ENCODE data around the gene ORAI3. TPM values are rescaled to one million over a fixed set of nuclear protein-coding genes. Genes with fewer than 3 reads are reported as not detected.
A peak's percentile ranks its signal among the peaks of the same experiment; 100 is the strongest.

Gene ORAI3
- total RNA-seq, 1 experiment from 2014 or later = 9.0 TPM

DNA sequence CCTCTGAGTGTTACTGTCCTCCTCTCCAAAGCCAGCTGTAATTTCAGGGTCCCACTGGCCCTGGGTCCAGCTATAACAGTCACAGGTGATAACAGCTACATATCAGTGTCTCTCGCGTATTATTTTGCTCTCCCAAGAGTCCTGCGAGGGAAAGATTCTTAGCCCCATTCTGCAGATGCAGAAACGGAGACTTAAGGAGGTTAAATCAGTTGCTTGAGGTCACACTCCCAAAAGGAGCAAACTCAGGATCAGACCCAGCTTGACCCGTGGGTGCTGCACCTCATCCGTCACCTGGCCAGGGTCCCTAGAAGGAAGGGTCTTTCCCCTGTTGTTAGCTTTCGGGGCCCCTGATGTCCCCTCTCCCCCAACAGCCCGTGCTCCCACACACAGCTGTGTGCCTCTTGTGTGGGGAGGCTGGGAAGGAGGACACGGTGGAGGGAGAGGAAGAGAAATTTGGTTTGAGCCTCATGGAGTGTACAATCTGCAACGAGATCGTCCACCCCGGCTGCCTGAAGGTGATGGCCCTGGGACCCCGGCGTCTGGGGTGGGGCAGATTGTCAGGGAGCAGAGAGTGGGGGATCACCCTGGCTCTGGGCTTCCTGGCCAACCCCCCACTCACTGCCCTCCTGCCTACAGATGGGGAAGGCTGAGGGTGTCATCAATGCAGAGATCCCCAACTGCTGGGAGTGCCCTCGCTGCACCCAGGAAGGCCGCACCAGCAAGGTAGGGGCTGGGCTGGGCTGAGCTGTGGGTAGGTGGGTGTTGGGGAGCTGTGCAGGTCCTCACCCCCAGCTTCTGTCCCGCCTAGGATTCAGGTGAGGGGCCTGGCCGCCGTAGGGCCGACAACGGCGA, 21.7 kb upstream of the ORAI3 start:
- Histone ChIP-seq H3K79me2 (ENCODE audit: insufficient read depth, low read length) (peaks cover 10% of the 10 kb centered on the region; the same call in 1 of the 2 replicates), H3K27me3 (ENCODE audit: insufficient read depth, low read length) (no peaks in the 10 kb centered on the region), H3K9me2 (ENCODE audit: insufficient read depth) (no peaks in the 10 kb centered on the region), H3K4me1 (ENCODE audit: control insufficient read depth in 1 of 2, insufficient read depth in 2 of 2, low read length in 2 of 2) (peaks cover 7 to 17% of the 10 kb centered on the region in 2 experiments; a peak in 3 of 4 replicates), H3K9ac (ENCODE audit: low read length) (no peak overlapping the region), H3K9me3 (ENCODE audit: control insufficient read depth in 1 of 2, insufficient read depth in 1 of 2, low read depth in 1 of 2, low read length in 2 of 2) (no peaks in the 10 kb centered on the region), H2AFZ (ENCODE audit: low read depth, low read length, poor library complexity, severe bottlenecking) (no peak overlapping the region), H3K4me3 (replicated peaks in 1 of 2; ENCODE audit: low read depth in 1 of 2, low read length in 2 of 2) (no peak overlapping the region), H3K27ac (ENCODE audit: low read depth, low read length) (peak overlapping the region; percentile 31; the same call in 1 of the 2 replicates), H3K36me3 (ENCODE audit: control insufficient read depth in 1 of 2, insufficient read depth in 2 of 2, low read length in 2 of 2) (peaks cover 6 to 20% of the 10 kb centered on the region in 2 experiments), H4K20me1 (ENCODE audit: insufficient read depth) (no peaks in the 10 kb centered on the region), H3K4me2 (ENCODE audit: low read length) (0 out of 2 replicates have a peak overlapping the region, but pooled peaks have one; percentile 7)
- intact Hi-C loops (cut with micrococcal nuclease) = no loop called here
- BruUV-seq (replicated peaks) = no TSS peak
- no peak for TF ChIP-seq POLR2A (IDR thresholded peaks at IDR 0.05; ENCODE audit: borderline replicate concordance, extremely low read depth, insufficient read depth, insufficient read length)
- TF ChIP-seq, protein P1, sequence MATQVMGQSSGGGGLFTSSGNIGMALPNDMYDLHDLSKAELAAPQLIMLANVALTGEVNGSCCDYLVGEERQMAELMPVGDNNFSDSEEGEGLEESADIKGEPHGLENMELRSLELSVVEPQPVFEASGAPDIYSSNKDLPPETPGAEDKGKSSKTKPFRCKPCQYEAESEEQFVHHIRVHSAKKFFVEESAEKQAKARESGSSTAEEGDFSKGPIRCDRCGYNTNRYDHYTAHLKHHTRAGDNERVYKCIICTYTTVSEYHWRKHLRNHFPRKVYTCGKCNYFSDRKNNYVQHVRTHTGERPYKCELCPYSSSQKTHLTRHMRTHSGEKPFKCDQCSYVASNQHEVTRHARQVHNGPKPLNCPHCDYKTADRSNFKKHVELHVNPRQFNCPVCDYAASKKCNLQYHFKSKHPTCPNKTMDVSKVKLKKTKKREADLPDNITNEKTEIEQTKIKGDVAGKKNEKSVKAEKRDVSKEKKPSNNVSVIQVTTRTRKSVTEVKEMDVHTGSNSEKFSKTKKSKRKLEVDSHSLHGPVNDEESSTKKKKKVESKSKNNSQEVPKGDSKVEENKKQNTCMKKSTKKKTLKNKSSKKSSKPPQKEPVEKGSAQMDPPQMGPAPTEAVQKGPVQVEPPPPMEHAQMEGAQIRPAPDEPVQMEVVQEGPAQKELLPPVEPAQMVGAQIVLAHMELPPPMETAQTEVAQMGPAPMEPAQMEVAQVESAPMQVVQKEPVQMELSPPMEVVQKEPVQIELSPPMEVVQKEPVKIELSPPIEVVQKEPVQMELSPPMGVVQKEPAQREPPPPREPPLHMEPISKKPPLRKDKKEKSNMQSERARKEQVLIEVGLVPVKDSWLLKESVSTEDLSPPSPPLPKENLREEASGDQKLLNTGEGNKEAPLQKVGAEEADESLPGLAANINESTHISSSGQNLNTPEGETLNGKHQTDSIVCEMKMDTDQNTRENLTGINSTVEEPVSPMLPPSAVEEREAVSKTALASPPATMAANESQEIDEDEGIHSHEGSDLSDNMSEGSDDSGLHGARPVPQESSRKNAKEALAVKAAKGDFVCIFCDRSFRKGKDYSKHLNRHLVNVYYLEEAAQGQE (IDR thresholded peaks at IDR 0.05; ENCODE audit: low read depth) = no peak
- TF ChIP-seq CEBPB (IDR thresholded peaks at IDR 0.05; ENCODE audit: low read depth) = no peak
- no peak for TF ChIP-seq TCF7L2 (IDR thresholded peaks at IDR 0.05; ENCODE audit: borderline replicate concordance, extremely low read depth, insufficient read depth, insufficient read length)
- no peak for TF ChIP-seq SRF (IDR thresholded peaks at IDR 0.05; ENCODE audit: low read depth)
- ChIA-PET CTCF (interaction anchor here (1.0 to 2.0 kb wide), 3 partner anchors 14 to 26 kb away, joined by 5 to 10 read pairs (median 6); no protein-coding TSS in a partner anchor), RAD21 (ENCODE audit: low non-redundant PET in 1 of 2, low total read pairs in 2 of 2, uncharacterized antibody in 2 of 2, unreplicated experiment in 2 of 2) (no interaction called here), POLR2A (interaction anchor here (1.2 kb wide), 1 partner anchor 191 kb away, joined by 3 read pairs; the partner anchor contains the start of gene KAT8)
- ATAC-seq = no peak
- no peak for DNase-seq (ENCODE audit: low read depth, low spot score)
